Endothelial cell (in vitro differentiated cells): ENCODE measurements around the gene DNAJC5. TPM values are rescaled to one million over a fixed set of nuclear protein-coding genes. Genes with fewer than 3 reads are reported as not detected.

Experiments
- DNase-seq: peaks from one replicate; pipeline ENCODE4 v3.0.0; 2021; ENCODE audit warnings: low spot score
- H3K27ac Mint-ChIP-seq: one replicate; pipeline ENCODE4 v1.8.0; 2021; ENCODE audit warnings: mixed read lengths, inconsistent platforms; ENCODE audit not compliant: unreplicated experiment
- H3K27me3 Mint-ChIP-seq: one replicate; pipeline ENCODE4 v1.8.0; 2021; ENCODE audit warnings: mild to moderate bottlenecking, moderate library complexity, mixed read lengths, inconsistent platforms; ENCODE audit not compliant: unreplicated experiment
- H3K36me3 Mint-ChIP-seq: one replicate; pipeline ENCODE4 v1.8.0; 2021; ENCODE audit warnings: mild to moderate bottlenecking, low read depth, mixed read lengths, inconsistent platforms; ENCODE audit not compliant: unreplicated experiment
- H3K4me1 Mint-ChIP-seq: one replicate; pipeline ENCODE4 v1.8.0; 2021; ENCODE audit warnings: mild to moderate bottlenecking, mixed read lengths, inconsistent platforms; ENCODE audit not compliant: unreplicated experiment
- H3K4me3 Mint-ChIP-seq: one replicate; pipeline ENCODE4 v1.8.0; 2021; ENCODE audit warnings: mild to moderate bottlenecking, mixed read lengths, inconsistent platforms; ENCODE audit not compliant: unreplicated experiment
- H3K9me3 Mint-ChIP-seq: one replicate; pipeline ENCODE4 v1.8.0; 2021; ENCODE audit warnings: mixed read lengths, inconsistent platforms; ENCODE audit not compliant: unreplicated experiment
- CTCF ChIP-seq: fragments of 200-600 bp; sonication (generic); IDR thresholded peaks from one replicate; pipeline ENCODE4 v1.5.0; 2021; ENCODE audit warnings: antibody characterized with exemption; ENCODE audit not compliant: unreplicated experiment
- total RNA-seq: library from RNA; stranded (reverse); fragmentation: NEBNext Ultra II Directional; extraction: Animal tissue kit (Norgen Biotek cat#: 25700); gene quantifications from one replicate; pipeline ENCODE4 v1.2.1, GENCODE V29; 2021; ENCODE audit not compliant: unreplicated experiment

DNAJC5 gene
- total RNA-seq, 1 donor from 2014 or later, result 54.4 TPM

GRCh38 chr20:63858393-63859165 is 36.3 kb upstream of the DNAJC5 start:
- Mint-ChIP-seq H3K27me3 (peaks cover 2% of the 10 kb centered on the region), H3K27ac (peak overlapping the region; percentile 88), H3K9me3 (no peaks in the 10 kb centered on the region), H3K4me3 (peak overlapping the region; percentile 51), H3K36me3 (peaks cover 4% of the 10 kb centered on the region), H3K4me1 (peaks cover 36% of the 10 kb centered on the region)
- TF ChIP-seq CTCF, result no peak
- peak; percentile 62 for DNase-seq

GRCh38 chr20:63859166-63859699 is 35.7 kb upstream of the DNAJC5 start:
- Mint-ChIP-seq H3K27me3 (peaks cover 7% of the 10 kb centered on the region), H3K27ac (peak overlapping the region; percentile 88), H3K4me3 (peak overlapping the region; percentile 51), H3K4me1 (peaks cover 41% of the 10 kb centered on the region), H3K9me3 (no peaks in the 10 kb centered on the region), H3K36me3 (peaks cover 4% of the 10 kb centered on the region)
- no peak for DNase-seq
- TF ChIP-seq CTCF, result no peak

GRCh38 chr20:63860325-63861051 is 34.4 kb upstream of the DNAJC5 start:
- peaks cover 11% of the 10 kb centered on the region for H3K27me3 Mint-ChIP-seq
- TF ChIP-seq CTCF, result no peak
- peaks cover 41% of the 10 kb centered on the region for H3K4me1 Mint-ChIP-seq
- H3K36me3 Mint-ChIP-seq, result peaks cover 4% of the 10 kb centered on the region
- H3K4me3 Mint-ChIP-seq, result no peak overlapping the region
- no peak overlapping the region for H3K27ac Mint-ChIP-seq
- DNase-seq, result no peak
- no peaks in the 10 kb centered on the region for H3K9me3 Mint-ChIP-seq

GRCh38 chr20:63861365-63861934 is 33.5 kb upstream of the DNAJC5 start, which contains the start of gene ABHD16B:
Gene ABHD16B, plus strand, starts transcription at chr20:63861498. Its CDS starts 43 bp downstream, at chr20:63861541.
- no peak within 1 kb of the TSS for H3K27ac Mint-ChIP-seq
- peaks cover 4% of the 10 kb centered on the region for H3K36me3 Mint-ChIP-seq
- no peak for DNase-seq
- TF ChIP-seq CTCF, result no peak
- H3K4me1 Mint-ChIP-seq, result peaks cover 45% of the 10 kb centered on the region
- H3K4me3 Mint-ChIP-seq, result no peak within 1 kb of the TSS
- H3K27me3 Mint-ChIP-seq, result peaks cover 11% of the 10 kb centered on the region
- H3K9me3 Mint-ChIP-seq, result no peaks in the 10 kb centered on the region
